Activated T-cell treated with anti-CD3 and anti-CD28 coated beads for 24 hours (primary cell): ENCODE data around the gene ROPN1B.
"Not testable (repeated sequence)": the region's sequence is repeated elsewhere in the genome, so short reads cannot be mapped to it uniquely, and the experiment has no call there.

ENCODE experiments used
- DNase-seq: peaks from one replicate; pipeline ENCODE4 v3.0.0-alpha.2; 2020; ENCODE audit warnings: low read depth

Gene ROPN1B

DNA sequence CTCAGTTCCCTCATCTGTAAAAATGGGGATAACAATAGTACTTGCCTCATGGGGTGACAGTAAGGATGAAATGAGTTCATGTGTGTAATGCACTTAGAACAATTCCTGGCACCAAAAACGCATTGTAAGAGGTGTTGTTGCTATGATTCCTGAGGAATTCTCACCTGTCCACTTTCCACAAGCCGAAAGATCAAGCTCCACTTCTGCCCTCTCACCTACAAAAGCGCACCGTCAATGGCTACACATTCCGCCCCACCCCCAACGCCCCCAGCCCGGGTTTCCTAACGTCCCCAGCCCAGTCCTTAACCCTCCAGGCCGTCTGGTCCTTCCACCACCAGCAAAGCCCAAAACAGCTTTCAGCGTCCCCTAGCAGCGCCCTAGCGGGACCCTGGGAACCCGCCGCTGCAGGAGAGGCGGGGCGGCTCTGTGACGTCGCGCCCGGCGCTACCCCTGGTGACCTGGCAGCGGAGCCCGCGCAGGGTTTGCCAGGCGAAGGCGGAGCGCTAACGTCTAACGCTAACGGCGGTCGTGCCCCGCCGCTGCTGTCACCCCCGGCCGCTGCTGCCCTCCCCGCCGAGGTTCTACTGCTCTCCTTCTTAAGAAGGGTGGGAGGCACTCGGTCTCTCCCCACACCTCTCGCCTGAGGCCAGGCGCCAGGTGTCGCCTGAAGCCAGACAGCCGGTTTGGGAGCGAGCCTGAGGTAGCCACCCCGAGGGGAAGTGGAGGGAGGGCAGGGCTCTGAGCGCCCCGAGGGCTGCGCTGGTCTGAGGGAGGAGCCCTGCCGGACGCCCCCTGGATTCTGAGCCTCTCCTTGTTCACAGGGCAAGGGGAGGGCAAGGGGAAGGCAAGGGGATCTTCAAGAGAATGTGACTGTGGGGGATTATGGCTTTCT lies at the start of gene ROPN1B:
ROPN1B (plus strand) TSS at position 478 of the 892 bp plus-strand sequence. CDS start 2,877 bp downstream, outside the sequence.
- DNase-seq: not testable (repeated sequence)

GRCh38 chr3:125920191-125920590 lies 48.8 kb upstream of the ROPN1B start:
- not testable (repeated sequence) for DNase-seq

DNA sequence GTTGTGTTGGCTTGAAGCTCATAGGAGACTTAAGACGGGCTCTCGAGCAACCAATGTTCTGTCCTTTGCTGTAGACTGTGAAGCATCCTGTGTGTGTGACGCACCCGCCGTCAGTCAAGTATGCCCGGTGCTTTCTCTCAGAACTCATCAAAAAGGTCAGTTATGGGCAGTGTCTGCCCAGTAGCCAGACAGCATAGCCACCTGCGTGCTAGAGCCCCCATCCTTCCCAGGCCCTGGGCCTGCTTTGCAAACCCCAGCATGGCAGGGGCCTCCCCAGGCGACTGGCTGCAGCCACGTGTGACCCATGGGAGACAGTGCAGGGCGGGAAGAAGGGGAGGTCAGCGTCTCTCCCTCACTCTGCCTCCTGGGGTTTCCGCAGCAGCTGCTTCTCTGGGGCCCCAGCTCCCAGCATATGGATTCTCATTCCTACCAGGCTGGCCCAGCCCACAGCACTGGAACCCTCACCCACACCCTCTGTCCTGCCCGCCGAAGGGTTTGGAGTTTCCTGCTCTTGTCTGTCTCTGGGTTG lies 48.2 kb upstream of the ROPN1B start:
- DNase-seq: not testable (repeated sequence)

GRCh38 chr3:125921712-125922111 lies 47.3 kb upstream of the ROPN1B start:
- peak; percentile 28 for DNase-seq

DNA sequence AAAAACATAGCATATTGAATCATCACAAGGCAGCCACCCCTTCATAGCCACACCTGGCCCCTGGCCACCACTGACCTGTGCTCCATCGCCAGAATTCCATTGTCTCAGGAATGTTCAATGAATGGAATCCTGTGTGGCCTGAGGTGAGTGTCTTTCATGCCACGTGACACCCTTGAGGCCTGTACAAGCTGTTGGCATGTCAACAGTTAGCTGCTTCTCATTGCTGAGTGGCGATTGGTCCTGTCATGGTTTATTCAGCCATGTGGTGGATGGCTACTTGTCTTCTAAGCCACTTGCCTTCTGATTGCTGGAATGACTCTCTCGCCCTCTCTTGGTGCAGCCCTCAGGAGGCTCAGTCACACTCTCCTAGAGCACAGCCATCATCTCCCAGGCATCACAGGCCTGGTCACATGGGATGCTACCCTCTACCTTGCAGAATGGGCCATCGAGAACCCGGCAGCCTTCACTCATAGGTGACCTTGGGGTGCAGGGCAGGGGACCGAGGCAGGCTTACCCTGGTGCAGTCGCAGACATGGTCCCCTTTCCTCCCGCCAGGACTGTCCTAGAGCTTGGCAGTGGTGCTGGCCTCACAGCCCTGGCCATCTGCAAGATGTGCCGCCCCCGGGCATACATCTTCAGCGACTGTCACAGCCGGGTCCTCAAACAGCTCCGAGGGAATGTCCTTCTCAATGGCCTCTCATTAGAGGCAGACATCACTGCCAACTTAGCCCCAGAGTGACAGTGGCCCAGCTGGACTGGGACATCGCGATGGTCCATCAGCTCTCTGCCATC lies 45.5 kb upstream of the ROPN1B start:
- not testable (repeated sequence) for DNase-seq

DNA sequence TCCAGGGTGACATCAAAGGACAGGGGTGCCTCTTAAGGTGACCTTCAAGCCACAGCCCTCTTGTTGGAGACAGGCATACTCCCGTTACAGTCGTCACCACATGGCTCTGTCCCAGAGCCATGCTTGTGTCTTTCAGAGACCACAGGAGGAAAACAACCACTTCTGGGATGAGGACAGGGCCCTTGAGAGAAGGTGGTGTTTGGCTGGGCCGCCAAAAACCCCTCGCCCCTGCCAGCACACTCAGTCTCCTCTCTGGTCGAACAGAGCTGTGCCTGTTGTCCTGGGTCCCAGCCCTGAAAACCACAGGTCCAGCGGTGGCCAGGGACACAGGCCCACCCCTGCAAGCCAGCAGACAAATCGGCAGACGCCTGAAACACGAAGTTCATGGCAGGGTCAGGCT lies 44.7 kb upstream of the ROPN1B start:
- not testable (repeated sequence) for DNase-seq

GRCh38 chr3:125925727-125926126 lies 43.3 kb upstream of the ROPN1B start:
- not testable (repeated sequence) for DNase-seq

DNA sequence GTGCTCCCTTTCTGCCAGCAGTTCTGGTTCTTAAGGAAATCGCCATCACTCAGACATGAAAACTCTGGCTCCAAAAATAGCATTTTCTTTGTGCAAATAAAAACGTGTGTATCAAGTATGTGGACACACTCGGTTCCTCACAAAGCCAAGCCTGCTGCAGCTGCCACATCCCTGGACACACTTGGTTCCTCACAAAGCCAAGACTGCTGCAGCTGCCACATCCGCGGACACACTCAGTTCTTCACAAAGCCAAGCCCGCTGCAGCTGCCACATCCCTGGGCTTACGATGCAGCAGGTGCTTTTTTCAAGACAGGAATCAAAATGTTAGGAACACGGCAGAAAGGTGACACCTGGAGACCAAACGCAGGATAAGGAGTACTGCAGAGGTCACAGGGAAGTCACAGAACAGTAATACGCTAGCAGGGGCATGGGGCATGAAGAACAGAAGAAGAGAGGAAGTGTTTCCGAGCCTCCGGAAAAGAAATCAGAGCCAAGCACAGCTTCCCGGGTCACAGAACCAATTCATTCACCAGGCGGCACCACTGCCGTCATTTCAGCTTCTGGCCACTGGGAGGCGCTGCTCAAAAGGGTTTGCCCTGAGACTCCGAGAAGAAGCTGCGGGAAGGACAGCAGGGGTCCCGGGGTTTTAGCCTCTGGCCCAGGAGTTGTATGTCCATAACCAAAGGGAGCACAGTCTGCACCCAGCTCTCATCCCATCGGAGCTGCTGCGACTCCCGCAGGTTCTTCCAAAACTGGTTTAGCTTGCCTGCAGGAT lies 40.0 kb upstream of the ROPN1B start:
- peak; percentile 42 for DNase-seq

DNA sequence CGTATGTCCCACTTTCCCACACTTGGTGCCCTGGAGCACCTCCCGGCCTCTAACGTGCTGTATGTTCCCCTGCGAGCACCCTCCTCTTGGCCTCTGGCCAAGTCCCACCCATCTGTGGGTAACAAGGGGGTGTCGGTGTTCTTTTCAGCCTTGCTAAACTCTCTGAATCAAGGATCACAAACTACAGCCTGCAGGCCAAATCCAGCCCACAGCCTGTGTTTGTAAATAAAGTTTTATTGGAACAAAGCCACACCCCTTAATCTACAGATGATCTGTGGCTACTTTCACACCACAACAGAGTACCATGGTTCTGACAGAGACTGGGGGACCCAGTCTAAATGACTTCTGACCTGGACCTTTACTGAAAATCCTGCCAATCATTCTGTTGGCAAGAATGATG lies 39.2 kb upstream of the ROPN1B start:
- not testable (repeated sequence) for DNase-seq

DNA sequence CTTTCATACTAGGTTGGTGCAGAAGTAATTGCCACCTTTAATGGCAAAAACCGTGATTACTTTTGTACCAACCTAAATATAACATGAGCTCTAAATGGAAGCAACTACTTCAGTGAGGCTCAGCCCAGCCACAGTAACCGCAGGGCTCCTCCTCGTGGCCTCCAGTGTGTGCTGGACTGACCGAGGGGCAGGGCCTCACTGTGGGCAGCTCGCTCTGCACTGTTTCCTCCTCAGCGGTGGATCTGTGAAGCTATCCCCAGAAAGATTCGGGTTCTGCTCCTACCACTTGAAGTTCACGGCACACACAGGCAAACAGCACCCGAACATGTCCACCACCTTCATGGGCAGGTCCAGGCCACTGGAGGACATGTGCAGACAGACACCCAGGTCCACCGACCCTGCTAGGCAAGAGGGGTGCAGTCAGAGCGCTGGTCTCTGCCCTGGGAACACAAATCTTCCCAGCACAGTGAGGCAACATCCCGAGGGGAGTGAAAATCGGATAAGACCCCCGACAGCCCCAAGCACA lies 37.6 kb upstream of the ROPN1B start:
- not testable (repeated sequence) for DNase-seq

GRCh38 chr3:125933397-125934173 lies 35.4 kb upstream of the ROPN1B start:
- DNase-seq: not testable (repeated sequence)

DNA sequence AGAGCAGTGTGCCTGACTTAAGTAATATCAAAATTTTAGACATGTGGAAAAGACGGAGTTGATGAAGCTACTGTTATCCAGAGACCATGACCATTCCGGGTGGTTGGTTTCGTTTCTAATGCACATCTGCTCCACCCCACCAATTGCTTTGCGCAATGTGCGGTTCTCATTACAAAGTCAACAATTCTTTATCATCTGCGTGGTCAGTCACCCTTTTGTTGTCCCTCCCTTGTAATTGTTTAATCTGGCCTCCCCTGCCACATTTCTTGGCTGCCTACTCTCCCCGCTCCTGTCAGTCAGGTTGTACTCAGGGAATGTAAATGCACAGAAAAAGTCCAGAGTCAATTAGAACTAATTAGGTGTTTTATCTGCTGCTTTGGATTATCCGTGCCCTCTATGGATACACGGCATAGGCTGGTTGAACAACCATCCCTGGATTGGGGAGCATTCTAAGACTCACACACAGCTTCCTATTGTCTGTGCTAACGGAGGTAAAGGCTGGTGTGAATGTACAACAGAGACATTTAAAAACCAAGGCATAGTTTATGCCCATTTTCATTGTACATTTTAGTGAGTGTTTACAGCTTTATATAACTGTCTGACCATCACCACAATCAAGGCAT lies 33.6 kb upstream of the ROPN1B start:
- not testable (repeated sequence) for DNase-seq

- not testable (repeated sequence) for DNase-seq
These were observed 32.7 kb upstream of the ROPN1B start for GRCh38 chr3:125936210-125936815.

GRCh38 chr3:125936891-125937290 lies 32.1 kb upstream of the ROPN1B start:
- not testable (repeated sequence) for DNase-seq

- DNase-seq: not testable (repeated sequence)
These were observed 21.2 kb upstream of the ROPN1B start for GRCh38 chr3:125947806-125948205.

- DNase-seq: not testable (repeated sequence)
These were observed 20.1 kb upstream of the ROPN1B start for GRCh38 chr3:125948901-125949300.

DNA sequence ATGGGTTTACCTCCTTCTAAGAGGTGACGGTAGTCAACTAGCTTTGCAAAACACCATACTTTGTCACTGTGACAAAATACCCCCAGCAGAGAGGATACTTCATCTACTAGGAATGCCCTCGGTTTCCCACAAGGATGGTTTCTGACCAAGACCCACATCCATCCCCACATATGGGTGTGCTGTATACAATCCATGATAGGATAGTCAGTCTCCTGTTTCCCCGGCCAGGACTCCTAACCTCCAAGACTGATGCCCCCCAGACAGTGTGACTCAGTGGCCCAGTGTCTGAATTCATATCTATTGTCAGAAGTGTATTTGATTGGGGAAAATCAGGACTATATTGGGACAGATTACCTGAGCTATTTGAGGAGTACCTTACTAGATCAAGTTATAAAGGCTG lies 17.8 kb upstream of the ROPN1B start:
- DNase-seq: not testable (repeated sequence)

- not testable (repeated sequence) for DNase-seq
These were observed 12.0 kb upstream of the ROPN1B start for GRCh38 chr3:125957020-125957419.

- no peak for DNase-seq
These were observed 11.1 kb upstream of the ROPN1B start for GRCh38 chr3:125957674-125958510.
